IMR-90 (cell line): ENCODE results near the gene PPP5C. TPM values are rescaled to one million over a fixed set of nuclear protein-coding genes. Genes with fewer than 3 reads are reported as not detected.

Source experiments
- ATAC-seq: fragments of 200-7000 bp; cut with Tn5 transposase; 2 replicates; pipeline ENCODE4 v1.9.1; 2020; ENCODE audit warnings: low read depth, mild to moderate bottlenecking, moderate library complexity
- BruUV-seq: library from RNA; stranded (reverse); fragments of 400-500 nt; replicated peaks from 2 replicates; lab custom pipeline; 2021; lab: Mats Ljungman, UMichigan
- CTCF ChIA-PET: fragments of 300-600 bp; formaldehyde crosslinking; extraction: SDS; loops from one replicate; lab custom pipeline; 2021; ENCODE audit warnings: antibody characterized with exemption; lab: Yijun Ruan, JAX
- POLR2A ChIA-PET: fragments of 300-600 bp; sonication (Branson Sonifier 250); formaldehyde crosslinking; loops from one replicate; lab custom pipeline; 2022; ENCODE audit warnings: antibody characterized with exemption; ENCODE audit not compliant: unreplicated experiment; lab: Charles Lee
- DNase-seq: peaks from one replicate; pipeline ENCODE4 v3.0.0; 2013
- H2AFZ ChIP-seq: replicated peaks from 2 replicates; pipeline ENCODE3; 2013; ENCODE audit warnings: low read length, mild to moderate bottlenecking; ENCODE audit not compliant: poor library complexity
- H2AK5ac ChIP-seq: 2 replicates; pipeline ENCODE4 v1.6.1; 2013; ENCODE audit warnings: low read depth, low read length, inconsistent platforms
- H2AK9ac ChIP-seq: replicated peaks from 2 replicates; pipeline ENCODE3; 2013; ENCODE audit warnings: mild to moderate bottlenecking, low read depth, low read length, moderate library complexity; ENCODE audit not compliant: poor library complexity
- H2BK120ac ChIP-seq: 2 replicates; pipeline ENCODE4 v1.6.1; 2013; ENCODE audit warnings: low read depth, low read length, inconsistent platforms
- H2BK15ac ChIP-seq: 3 replicates; pipeline ENCODE4 v1.6.1; 2013; ENCODE audit warnings: low read depth, low read length, inconsistent platforms
- H2BK20ac ChIP-seq: 2 replicates; pipeline ENCODE4 v1.6.1; 2013; ENCODE audit warnings: low read depth, mild to moderate bottlenecking, inconsistent platforms, low read length, moderate library complexity
- H2BK5ac ChIP-seq: 2 replicates; pipeline ENCODE4 v1.6.1; 2013; ENCODE audit warnings: mild to moderate bottlenecking, low read depth, low read length, inconsistent platforms; ENCODE audit not compliant: poor library complexity, severe bottlenecking
- H3K14ac ChIP-seq: replicated peaks from 2 replicates; pipeline ENCODE4 v1.6.1; 2013; ENCODE audit warnings: low read depth, low read length, inconsistent platforms
- H3K18ac ChIP-seq: 2 replicates; pipeline ENCODE4 v1.6.1; 2013; ENCODE audit warnings: low read depth, low read length, control low read depth
- H3K23ac ChIP-seq: 2 replicates; pipeline ENCODE4 v1.6.1; 2013; ENCODE audit warnings: low read depth, low read length, inconsistent platforms
- H3K27ac ChIP-seq: 2 replicates; pipeline ENCODE4 v1.5.1; 2013; ENCODE audit warnings: mild to moderate bottlenecking, control low read depth, low read length; ENCODE audit not compliant: insufficient read depth
- H3K27me3 ChIP-seq: 2 replicates; pipeline ENCODE4 v1.6.1; 2013; ENCODE audit warnings: low read length; ENCODE audit not compliant: control insufficient read depth, insufficient read depth
- H3K36me3 ChIP-seq: 2 replicates; pipeline ENCODE4 v1.6.1; 2013; ENCODE audit warnings: low read length, mixed read lengths; ENCODE audit not compliant: control insufficient read depth, insufficient read depth
- H3K4ac ChIP-seq: 2 replicates; pipeline ENCODE4 v1.6.1; 2013; ENCODE audit warnings: low read depth, low read length, inconsistent platforms
- H3K4me1 ChIP-seq: 2 replicates; pipeline ENCODE4 v1.6.1; 2013; ENCODE audit warnings: low read length, mixed read lengths; ENCODE audit not compliant: control insufficient read depth, insufficient read depth
- H3K4me2 ChIP-seq: 2 replicates; pipeline ENCODE4 v1.6.1; 2013; ENCODE audit warnings: low read depth, mild to moderate bottlenecking, control low read depth, low read length, moderate library complexity
- H3K4me3 ChIP-seq: 2 replicates; pipeline ENCODE4 v1.5.1; 2013; ENCODE audit warnings: low read depth, mild to moderate bottlenecking, control low read depth, low read length, moderate library complexity; ENCODE audit not compliant: insufficient read depth
- H3K56ac ChIP-seq: 2 replicates; pipeline ENCODE4 v1.6.1; 2013; ENCODE audit warnings: low read length, inconsistent platforms; ENCODE audit not compliant: insufficient read depth; ENCODE audit errors: extremely low read depth
- H3K79me1 ChIP-seq, 2 experiments: 2 replicates each; pipeline ENCODE4 v1.6.1; 2013; ENCODE audit warnings: low read length in 2 of 2, inconsistent platforms in 1 of 2, low read depth in 1 of 2
- H3K9ac ChIP-seq: 2 replicates; pipeline ENCODE4 v1.6.1; 2013; ENCODE audit warnings: low read depth, low read length, control low read depth
- H3K9me1 ChIP-seq: 2 replicates; pipeline ENCODE4 v1.6.1; 2013; ENCODE audit warnings: low read length, inconsistent platforms; ENCODE audit not compliant: insufficient read depth
- H3K9me3 ChIP-seq: 2 replicates; pipeline ENCODE4 v1.6.1; 2013; ENCODE audit warnings: low read length; ENCODE audit not compliant: control insufficient read depth, insufficient read depth
- H4K20me1 ChIP-seq: 2 replicates; pipeline ENCODE4 v1.6.1; 2013; ENCODE audit warnings: low read length, inconsistent platforms; ENCODE audit not compliant: insufficient read depth
- H4K5ac ChIP-seq: 2 replicates; pipeline ENCODE4 v1.6.1; 2013; ENCODE audit warnings: mild to moderate bottlenecking, low read depth, low read length, control low read depth
- H4K8ac ChIP-seq, 2 experiments: 2 replicates each; pipeline ENCODE4 v1.6.1; 2013; ENCODE audit warnings: low read depth in 2 of 2, low read length in 2 of 2, control low read depth in 1 of 2, inconsistent platforms in 1 of 2
- H4K91ac ChIP-seq: 2 replicates; pipeline ENCODE4 v1.6.1; 2013; ENCODE audit warnings: low read depth, low read length, inconsistent platforms; ENCODE audit not compliant: insufficient read depth
- CEBPB ChIP-seq: IDR thresholded peaks from 2 replicates; pipeline ENCODE4 v1.6.1; 2012; ENCODE audit warnings: low read depth, low read length, improper control_type of control experiment
- CHD1 ChIP-seq: IDR thresholded peaks from 2 replicates; pipeline ENCODE4 v1.6.1; 2012; ENCODE audit warnings: low read depth, low read length, improper control_type of control experiment
- FOS ChIP-seq: fragments of 150-350 bp; IDR thresholded peaks from 2 replicates; pipeline ENCODE4 v1.6.1; 2016; ENCODE audit warnings: low read depth, low read length
- MAFK ChIP-seq: IDR thresholded peaks from 2 replicates; pipeline ENCODE4 v1.6.1; 2012; ENCODE audit warnings: low read depth, low read length, improper control_type of control experiment
- MAZ ChIP-seq: IDR thresholded peaks from 2 replicates; pipeline ENCODE4 v1.6.1; 2012; ENCODE audit warnings: low read depth, mild to moderate bottlenecking, low read length, improper control_type of control experiment, moderate library complexity, borderline replicate concordance
- MXI1 ChIP-seq: IDR thresholded peaks from 2 replicates; pipeline ENCODE4 v1.6.1; 2012; ENCODE audit warnings: low read depth, mild to moderate bottlenecking, low read length, moderate library complexity, borderline replicate concordance
- POLR2A ChIP-seq: IDR thresholded peaks from 2 replicates; pipeline ENCODE4 v1.6.1; 2012; ENCODE audit warnings: mild to moderate bottlenecking, low read depth, low read length
- RAD21 ChIP-seq: IDR thresholded peaks from 2 replicates; pipeline ENCODE4 v1.6.1; 2012; ENCODE audit warnings: low read length, improper control_type of control experiment
- RCOR1 ChIP-seq: IDR thresholded peaks from 2 replicates; pipeline ENCODE4 v1.6.1; 2012; ENCODE audit warnings: mild to moderate bottlenecking, low read length, improper control_type of control experiment; ENCODE audit not compliant: insufficient replicate concordance
- RFX5 ChIP-seq: IDR thresholded peaks from 2 replicates; pipeline ENCODE4 v1.8.0; 2012; ENCODE audit warnings: low read depth, mild to moderate bottlenecking, low read length, moderate library complexity
- WGBS, 2 experiments: methylation state at CpG; one replicate each; pipeline versions ENCODE4 v1.1.5 to v1.1.7; 2013; ENCODE audit warnings: missing lambda C conversion rate in 2 of 2; ENCODE audit not compliant: insufficient read length in 1 of 2; ENCODE audit errors: extremely low coverage in 2 of 2; 5-methylcytosine and 5-hydroxymethylcytosine counted together
- dilution Hi-C: fragments of 300-500 bp; cut with HindIII; formaldehyde crosslinking; loops from one replicate; pipeline ENCODE4 v1.14.3; 2018; ENCODE audit warnings: low sequenced_read_pairs; ENCODE audit not compliant: unreplicated experiment
- in situ Hi-C: fragments of 300-500 bp; cut with MboI; formaldehyde crosslinking; loops from 3 replicates; pipeline ENCODE4 v1.14.3; 2019; ENCODE audit warnings: low sequenced_read_pairs, inconsistent platforms, mixed read lengths
- intact Hi-C: fragments of 100-400 bp; cut with micrococcal nuclease; formaldehyde crosslinking; loops from 2 replicates; pipeline ENCODE4 v1.10.0; 2022
- polyA plus RNA-seq, 3 experiments: library from polyadenylated mRNA; depleted of rRNA; stranded (reverse); fragments of >200 nt; gene quantifications; 2 replicates each; pipeline ENCODE4 v1.2.3, GENCODE V29; 2012; ENCODE audit warnings: low replicate concordance in 1 of 3
- total RNA-seq: library from RNA; depleted of rRNA; stranded (reverse); fragments of >200 nt; gene quantifications from 2 replicates; pipeline ENCODE4 v1.2.3, GENCODE V29; 2012
- TF ChIP-seq, protein P1 (sequence below): conservative IDR thresholded peaks from 2 replicates; pipeline ENCODE4 v1.5.1; 2012; ENCODE audit warnings: mild to moderate bottlenecking, low read depth, low read length, improper control_type of control experiment
- TF ChIP-seq, protein P2 (sequence below): fragments of 150-350 bp; IDR thresholded peaks from 2 replicates; pipeline ENCODE4 v1.6.1; 2016; ENCODE audit warnings: low read depth, mild to moderate bottlenecking, low read length, moderate library complexity, borderline replicate concordance

The PPP5C gene
- total and polyA plus RNA-seq, 2 of the 4 experiments (the other 2 are of a cell fraction), result 80.5 to 128 TPM

DNA sequence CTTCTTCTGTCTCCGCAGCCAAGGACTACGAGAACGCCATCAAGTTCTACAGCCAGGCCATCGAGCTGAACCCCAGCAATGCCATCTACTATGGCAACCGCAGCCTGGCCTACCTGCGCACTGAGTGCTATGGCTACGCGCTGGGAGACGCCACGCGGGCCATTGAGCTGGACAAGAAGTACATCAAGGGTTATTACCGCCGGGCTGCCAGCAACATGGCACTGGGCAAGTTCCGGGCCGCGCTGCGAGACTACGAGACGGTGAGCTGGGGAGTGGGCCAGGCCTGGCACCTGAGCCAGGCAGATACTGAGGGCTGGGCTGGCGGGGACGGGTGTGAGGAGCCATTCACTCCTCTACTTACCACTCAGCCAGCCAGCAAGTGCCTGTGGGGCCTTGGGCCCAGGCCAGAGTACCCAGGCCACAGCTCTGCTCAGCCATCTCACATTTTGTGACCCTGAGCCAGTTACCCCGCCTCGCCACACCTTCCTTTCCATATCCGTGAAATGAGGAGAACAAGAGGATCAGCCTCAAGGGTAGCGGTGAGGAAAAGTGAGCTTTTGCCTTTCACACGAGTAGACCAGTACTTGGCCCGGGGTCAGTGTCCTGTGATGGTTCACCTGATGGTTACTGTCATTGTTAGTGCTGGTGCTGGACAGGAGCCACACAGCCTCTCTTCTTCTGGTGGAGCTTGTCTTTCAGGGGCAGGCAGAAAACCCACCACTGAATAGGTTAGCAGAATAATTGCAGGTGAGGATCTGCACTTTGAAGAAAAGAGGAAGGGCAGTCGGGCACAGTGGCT lies 7.0 kb downstream of the PPP5C start (continued):
- TF ChIP-seq MAZ, result no peak

DNA sequence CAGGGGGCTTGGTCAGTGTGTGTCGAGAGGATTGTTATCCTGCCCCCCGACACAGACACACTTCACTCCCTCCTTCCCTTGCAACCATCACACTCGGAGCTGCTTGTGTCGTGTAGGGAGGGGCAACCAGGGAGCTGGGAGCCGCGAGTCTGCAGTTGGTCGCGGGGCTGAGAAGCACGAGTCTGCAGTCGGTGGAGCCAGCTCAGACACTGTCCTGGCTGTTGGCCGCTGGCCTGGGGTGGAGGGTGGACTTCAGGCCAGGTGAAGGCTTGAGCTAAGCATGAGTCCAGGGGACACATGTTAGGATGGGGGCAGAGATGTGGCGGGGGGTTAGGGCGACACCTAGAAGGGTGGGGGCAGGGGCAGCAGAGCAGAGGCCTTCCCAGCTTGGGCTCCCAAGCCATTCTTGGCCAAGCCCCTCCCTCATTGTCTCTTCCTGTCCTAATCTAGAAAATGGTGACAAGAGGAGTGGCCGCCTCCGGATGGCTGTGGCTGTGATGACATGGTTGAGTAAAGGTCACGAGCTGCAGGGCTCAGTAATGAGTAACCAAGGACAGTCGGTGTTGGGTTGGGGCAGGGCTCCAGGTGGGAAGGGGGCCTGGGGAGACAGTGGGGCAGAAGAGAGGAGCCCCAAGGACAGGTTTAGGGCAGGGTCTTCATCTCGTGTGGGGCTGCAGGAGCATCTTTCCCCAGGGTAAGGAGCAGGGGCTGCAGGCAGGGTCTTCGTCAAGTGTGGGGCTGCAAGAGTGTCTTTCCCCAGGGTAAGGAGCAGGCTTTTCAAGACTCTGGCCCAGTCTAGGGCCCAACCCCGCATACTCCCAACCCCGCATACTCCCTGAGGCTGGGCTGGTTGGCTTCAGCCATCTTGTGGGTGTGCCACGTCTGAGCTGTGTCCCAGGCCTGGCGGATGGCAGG lies 8.6 kb downstream of the PPP5C start:
- BruUV-seq, result no TSS peak
- in situ Hi-C loops, result no loop called here
- DNase-seq (no peak), ATAC-seq (no peak)
- no peak overlapping the region for H3K18ac ChIP-seq
- peaks cover 36% of the 10 kb centered on the region for H3K36me3 ChIP-seq
- dilution Hi-C loops, result no loop called here
- 95% methylated on average over 4 of the region's 23 CpGs; no CpG with 5 or more reads in 1 of the 2 experiments for WGBS, 2 experiments
- H4K8ac ChIP-seq, result no peak overlapping the region
- no peak overlapping the region for H2BK5ac ChIP-seq
- intact Hi-C loops, result no loop called here
- H4K91ac ChIP-seq, result no peak overlapping the region
- no peaks in the 10 kb centered on the region for H3K9me3 ChIP-seq
- no peak overlapping the region for H2AK5ac ChIP-seq
- POLR2A ChIA-PET, result no interaction called here
- no peak overlapping the region for H2BK15ac ChIP-seq
- no peak overlapping the region for H3K9ac ChIP-seq
- H2AFZ ChIP-seq, result no peak overlapping the region
- no peak overlapping the region for H2BK20ac ChIP-seq
- no peaks in the 10 kb centered on the region for H3K27me3 ChIP-seq
- CTCF ChIA-PET, result no interaction called here
- no peak overlapping the region for H2BK120ac ChIP-seq
- H2AK9ac ChIP-seq, result no peak overlapping the region
- no peak overlapping the region for H3K4me3 ChIP-seq
- H3K9me1 ChIP-seq, result peaks cover 26% of the 10 kb centered on the region
- H3K4me1 ChIP-seq, result peaks cover 21% of the 10 kb centered on the region
- no peak overlapping the region for H3K4ac ChIP-seq
- H3K14ac ChIP-seq, result no peak overlapping the region
- no peak overlapping the region for H3K23ac ChIP-seq
- H3K56ac ChIP-seq, result no peak overlapping the region
- H4K20me1 ChIP-seq, result peaks cover 30% of the 10 kb centered on the region
- H4K5ac ChIP-seq, result no peak overlapping the region
- H3K79me1 ChIP-seq, result peaks cover 22 to 91% of the 10 kb centered on the region in 2 experiments
- no peak overlapping the region for H3K4me2 ChIP-seq
- no peak overlapping the region for H3K27ac ChIP-seq
- TF ChIP-seq CHD1 (no peak), RAD21 (no peak), MAFK (no peak), POLR2A (no peak), RFX5 (no peak), RCOR1 (no peak), MXI1 (no peak), CEBPB (no peak), FOS (no peak), MAZ (no peak)
- TF ChIP-seq, protein P1, sequence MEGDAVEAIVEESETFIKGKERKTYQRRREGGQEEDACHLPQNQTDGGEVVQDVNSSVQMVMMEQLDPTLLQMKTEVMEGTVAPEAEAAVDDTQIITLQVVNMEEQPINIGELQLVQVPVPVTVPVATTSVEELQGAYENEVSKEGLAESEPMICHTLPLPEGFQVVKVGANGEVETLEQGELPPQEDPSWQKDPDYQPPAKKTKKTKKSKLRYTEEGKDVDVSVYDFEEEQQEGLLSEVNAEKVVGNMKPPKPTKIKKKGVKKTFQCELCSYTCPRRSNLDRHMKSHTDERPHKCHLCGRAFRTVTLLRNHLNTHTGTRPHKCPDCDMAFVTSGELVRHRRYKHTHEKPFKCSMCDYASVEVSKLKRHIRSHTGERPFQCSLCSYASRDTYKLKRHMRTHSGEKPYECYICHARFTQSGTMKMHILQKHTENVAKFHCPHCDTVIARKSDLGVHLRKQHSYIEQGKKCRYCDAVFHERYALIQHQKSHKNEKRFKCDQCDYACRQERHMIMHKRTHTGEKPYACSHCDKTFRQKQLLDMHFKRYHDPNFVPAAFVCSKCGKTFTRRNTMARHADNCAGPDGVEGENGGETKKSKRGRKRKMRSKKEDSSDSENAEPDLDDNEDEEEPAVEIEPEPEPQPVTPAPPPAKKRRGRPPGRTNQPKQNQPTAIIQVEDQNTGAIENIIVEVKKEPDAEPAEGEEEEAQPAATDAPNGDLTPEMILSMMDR, result no peak
- TF ChIP-seq, protein P2, sequence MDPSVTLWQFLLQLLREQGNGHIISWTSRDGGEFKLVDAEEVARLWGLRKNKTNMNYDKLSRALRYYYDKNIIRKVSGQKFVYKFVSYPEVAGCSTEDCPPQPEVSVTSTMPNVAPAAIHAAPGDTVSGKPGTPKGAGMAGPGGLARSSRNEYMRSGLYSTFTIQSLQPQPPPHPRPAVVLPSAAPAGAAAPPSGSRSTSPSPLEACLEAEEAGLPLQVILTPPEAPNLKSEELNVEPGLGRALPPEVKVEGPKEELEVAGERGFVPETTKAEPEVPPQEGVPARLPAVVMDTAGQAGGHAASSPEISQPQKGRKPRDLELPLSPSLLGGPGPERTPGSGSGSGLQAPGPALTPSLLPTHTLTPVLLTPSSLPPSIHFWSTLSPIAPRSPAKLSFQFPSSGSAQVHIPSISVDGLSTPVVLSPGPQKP, result no peak
